Endothelial cell of hepatic sinusoid (primary cell): ENCODE results near the gene ABCG8.

ENCODE experiments used
- in situ Hi-C: cut with HindIII; loops from 2 replicates; pipeline ENCODE4 v1.10.0; 2017; ENCODE audit warnings: low sequenced_read_pairs

ABCG8 gene

DNA sequence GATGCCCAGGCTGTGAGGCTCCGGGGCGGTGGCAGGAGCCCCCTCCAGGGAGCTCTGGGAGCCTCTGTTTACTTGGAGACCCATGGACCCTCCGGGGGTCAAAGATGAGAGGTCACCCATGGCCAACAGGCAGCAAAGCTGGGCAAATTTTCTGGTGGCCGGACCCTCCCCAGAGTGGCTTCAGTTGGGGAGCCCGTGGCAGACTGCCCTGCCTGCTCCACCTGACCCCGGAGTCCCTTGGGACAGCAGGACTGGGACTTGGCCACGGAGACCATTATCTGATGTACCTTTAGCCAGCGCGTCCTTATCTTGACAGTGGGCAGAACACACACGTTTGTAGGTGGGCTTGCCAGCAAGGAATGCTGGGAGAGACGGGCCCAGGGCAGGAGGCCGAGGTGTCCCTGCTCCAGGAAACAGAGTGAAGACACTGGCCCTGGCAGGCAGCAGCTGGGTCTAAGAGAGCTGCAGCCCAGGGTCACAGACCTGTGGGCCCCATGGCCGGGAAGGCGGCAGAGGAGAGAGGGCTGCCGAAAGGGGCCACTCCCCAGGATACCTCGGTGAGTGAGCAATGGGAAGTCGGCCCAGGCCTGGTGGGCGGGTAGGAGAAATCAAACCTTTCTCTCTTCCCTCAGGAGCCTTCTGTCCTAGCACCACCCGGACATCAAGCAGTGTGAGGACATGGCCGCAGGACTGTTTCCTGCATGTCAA is at the start of gene ABCG8, which contains the start of gene ABCG5:
TSS of gene ABCG8 (plus strand) at position 412 of the 708 bp plus-strand sequence. CDS start at position 495, 83 bp downstream.
TSS of gene ABCG5 (minus strand) at position 280 of the 708 bp plus-strand sequence. CDS start at position 120, 160 bp downstream.
- in situ Hi-C loops: no loop called here

DNA sequence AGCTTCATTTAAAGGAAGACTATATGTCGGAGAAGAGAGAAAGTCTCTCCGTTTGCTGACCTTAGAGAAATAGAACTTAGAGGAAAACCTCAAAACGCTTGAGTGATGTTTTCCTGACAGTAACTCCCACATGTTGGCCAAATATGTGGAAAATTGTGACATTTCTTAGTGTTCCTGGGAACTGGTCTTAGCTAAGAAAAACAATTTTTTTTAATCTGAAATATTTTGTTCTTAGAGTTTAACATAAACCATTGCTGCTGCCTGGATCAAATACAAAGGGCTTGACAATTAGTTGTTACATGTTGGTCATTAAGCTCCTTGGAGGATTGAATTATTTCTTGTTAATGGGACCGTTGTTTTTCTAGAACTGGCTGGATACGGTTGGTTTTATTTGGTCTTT is 48.6 kb upstream of the ABCG8 start:
- in situ Hi-C loops: no loop called here

DNA sequence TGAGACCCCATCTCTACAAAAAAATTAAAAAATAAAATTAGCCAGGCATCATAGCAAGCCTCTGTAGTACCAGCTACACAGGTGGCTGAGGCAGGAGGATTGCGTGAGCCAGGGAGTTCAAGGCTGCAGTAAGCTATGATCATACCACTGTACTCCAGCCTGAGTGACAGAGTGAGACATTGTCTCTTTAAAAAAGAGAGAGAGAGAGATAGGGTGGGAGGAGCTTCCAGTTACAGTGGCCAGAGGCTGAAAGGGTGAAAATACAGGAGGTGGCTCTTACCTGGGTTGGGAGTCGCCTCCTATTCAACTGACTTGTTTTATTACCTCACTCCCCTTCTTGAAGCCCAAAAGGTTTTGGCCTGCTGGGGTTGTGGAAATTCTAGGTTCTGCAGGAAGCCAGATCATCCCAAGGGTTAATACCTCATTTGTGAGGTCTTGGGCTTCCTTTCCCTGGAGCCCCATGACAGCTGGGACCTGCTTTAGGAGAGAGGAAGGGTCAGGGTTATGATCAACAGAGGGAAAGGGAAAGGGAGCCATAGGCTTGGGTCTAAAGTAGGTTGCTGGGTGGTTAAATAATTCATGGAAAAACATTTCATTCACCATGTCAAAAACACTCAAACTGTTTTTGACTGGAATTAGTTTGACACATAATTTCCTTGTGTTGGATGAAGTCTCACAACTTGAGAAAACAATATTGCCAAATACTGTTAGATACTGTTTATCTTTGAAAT is 47.6 kb upstream of the ABCG8 start:
- in situ Hi-C loops: no loop called here

GRCh38 chr2:43792653-43793052 is 46.1 kb upstream of the ABCG8 start:
- in situ Hi-C loops: no loop called here

- in situ Hi-C loops: no loop called here
Measured at GRCh38 chr2:43794956-43795355, 43.8 kb upstream of the ABCG8 start.

GRCh38 chr2:43796206-43796605 is 42.6 kb upstream of the ABCG8 start:
- in situ Hi-C loops: no loop called here

DNA sequence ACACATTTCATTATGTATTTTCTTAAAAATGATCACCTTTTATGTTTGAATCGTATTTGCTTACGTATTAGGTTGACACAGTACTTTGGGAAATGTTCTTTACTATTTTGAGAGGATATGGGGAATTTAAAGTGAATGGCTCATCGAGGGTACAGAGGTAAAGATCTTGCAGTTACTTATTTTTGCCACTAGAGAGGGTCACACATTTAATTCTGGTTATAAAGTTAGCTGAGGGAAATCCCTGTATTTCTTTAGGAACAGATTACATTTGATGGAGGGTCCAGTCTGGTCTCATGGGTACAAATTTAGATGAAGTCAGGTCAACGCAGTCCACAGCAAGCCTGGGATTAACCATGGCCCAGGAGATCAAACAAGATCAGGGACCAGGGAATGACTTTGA is 40.5 kb upstream of the ABCG8 start:
- in situ Hi-C loops: no loop called here

- in situ Hi-C loops: no loop called here
Measured at GRCh38 chr2:43800894-43801293, 37.9 kb upstream of the ABCG8 start.

GRCh38 chr2:43802135-43802534 is 36.6 kb upstream of the ABCG8 start:
- in situ Hi-C loops: no loop called here

GRCh38 chr2:43803113-43803512 is 35.7 kb upstream of the ABCG8 start:
- in situ Hi-C loops: no loop called here

DNA sequence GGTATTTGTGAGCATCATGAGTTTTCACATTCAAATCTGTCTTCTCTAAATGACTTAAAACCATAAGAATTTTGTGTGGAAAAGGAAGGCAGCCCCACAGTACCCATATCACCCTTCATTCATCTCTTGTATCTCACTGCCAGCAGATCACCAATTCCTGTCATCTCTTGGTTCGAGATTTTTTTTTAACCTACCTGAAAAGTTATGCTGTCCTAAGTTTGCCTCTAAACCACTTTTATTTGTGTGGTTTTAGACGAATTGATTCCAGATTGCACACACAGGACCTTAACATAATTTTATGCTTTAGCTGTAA is 32.1 kb upstream of the ABCG8 start:
- in situ Hi-C loops: no loop called here

- in situ Hi-C loops: no loop called here
Measured at GRCh38 chr2:43810452-43810851, 28.3 kb upstream of the ABCG8 start.

DNA sequence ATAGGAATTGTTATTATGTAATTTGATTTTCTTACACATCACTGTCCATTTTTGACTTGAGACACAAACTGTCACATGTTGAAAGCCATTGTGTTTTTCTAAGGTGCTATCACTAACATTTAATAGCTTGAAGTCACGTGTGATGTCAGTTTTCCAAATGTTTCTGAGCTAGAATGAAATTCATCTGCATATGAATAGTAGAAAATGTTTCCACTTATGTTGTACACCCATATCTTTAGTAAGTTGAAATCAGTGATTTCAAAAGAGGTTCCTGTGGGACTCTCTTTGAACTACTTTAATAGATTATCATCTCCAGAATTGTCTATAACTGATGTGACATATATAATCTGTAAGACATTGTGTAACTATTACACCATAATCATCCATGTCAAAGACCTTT is 27.9 kb upstream of the ABCG8 start:
- in situ Hi-C loops: no loop called here

GRCh38 chr2:43812006-43812405 is 26.8 kb upstream of the ABCG8 start:
- in situ Hi-C loops: no loop called here

DNA sequence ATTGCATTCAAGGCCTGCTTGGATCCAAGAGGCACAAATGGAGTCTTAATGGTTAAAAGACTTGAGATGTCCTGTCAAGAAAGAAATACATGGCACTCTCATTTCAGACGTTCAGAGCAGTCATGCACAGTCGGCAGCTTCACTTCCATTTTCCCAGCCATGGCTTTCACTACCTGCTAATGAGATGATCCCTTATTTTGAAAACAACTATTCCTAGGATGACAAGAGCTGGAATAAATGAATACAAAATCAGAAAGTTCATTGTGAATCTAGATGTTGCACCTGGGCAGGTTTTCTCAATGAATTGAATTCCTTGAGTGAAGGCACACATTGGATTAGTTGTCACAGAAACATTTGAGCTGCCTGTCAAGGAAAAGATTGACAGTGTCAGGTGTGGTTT is 25.8 kb upstream of the ABCG8 start:
- in situ Hi-C loops: no loop called here

DNA sequence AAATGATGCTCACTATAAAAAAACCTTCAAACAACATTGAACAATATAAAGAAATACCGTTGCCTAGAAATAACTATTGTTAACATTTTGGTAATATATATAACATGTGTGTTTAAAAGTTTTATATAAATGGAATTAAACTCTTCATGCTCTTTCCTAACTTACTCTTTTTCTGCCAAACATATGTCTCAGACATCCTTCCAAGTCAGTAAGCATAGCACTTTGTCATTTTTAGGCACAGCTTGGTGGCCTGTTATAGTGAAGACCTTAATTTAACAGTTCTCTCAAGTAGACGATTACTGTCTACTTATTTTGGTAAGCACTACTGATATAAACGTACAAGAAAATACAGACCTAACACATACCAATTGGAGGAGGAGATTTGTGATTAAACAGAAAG is 24.1 kb upstream of the ABCG8 start:
- in situ Hi-C loops: no loop called here

DNA sequence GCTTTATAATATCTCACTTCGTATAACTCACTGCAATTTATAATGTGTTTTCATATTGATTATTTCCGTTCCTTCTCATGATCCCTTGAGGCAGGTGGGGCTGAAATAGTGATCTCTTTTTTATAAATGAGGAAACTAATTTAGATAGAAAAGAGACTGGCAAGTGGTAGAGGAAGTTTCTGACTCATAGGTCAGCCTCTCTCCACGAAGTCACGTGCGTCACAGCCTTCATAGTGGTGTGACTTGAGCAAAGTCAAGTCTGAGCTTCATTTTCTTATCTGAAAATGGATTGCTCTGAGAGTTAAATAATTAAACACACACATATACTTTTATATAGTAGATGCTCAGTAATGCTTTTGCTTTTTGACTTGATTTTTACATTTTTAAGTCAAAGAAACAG is 20.0 kb upstream of the ABCG8 start:
- in situ Hi-C loops: no loop called here

DNA sequence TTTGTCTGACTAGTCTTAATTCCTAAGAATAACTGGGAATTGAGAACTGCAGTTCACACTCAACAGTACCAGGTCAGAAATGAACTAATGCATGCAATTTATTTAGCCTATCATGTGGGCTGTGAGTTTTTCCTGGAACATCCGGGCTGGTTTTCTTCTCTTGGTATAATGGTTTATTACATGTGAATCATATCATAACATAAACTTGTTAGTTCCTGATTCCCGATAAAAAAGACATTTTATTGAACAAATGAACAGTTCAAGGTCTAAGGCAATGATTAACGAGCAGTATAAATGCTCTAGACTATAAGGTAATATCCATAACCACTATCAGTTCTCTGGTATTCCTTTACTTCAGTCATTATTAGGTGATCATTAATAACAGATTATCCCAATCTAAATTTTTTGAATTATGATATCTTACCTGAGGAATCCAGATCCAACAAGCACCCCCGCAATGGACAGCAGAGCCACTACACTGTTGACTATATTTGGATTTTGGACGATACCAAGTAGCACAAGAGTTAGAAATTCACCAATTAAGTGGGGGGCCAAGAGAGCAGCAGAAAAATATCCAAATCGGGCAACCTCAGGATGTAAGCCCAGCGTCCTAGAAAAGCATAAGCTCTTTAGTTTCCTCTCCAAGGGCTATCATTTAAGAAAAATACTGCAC is 19.1 kb upstream of the ABCG8 start:
- in situ Hi-C loops: no loop called here

- in situ Hi-C loops: no loop called here
Measured at GRCh38 chr2:43822839-43823238, 15.9 kb upstream of the ABCG8 start.

DNA sequence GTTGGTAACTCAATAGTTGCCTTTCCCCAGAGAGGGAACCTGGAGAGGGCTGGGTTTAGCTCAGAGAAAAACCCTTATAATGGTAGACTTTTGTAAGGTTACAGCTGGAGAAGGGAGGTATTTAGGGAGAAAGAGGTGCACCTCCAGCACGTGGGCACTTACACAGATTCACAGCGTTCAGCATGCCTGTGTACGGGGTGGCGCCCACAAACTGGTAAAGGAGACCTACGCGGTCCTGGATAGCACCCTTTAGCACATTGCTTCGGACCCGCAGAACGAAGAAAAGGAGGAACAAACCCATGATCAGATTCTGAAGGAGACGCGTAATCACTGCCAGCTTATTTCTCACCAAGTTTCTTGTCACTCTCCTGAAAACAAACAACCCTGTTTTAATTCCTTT is 15.0 kb upstream of the ABCG8 start:
- in situ Hi-C loops: no loop called here

GRCh38 chr2:43824512-43824911 is 14.3 kb upstream of the ABCG8 start:
- in situ Hi-C loops: no loop called here

GRCh38 chr2:43824951-43825493 is 13.7 kb upstream of the ABCG8 start:
- in situ Hi-C loops: no loop called here
